Panc1 (cell line): ENCODE data around the gene IWS1. TPM values are rescaled to one million over a fixed set of nuclear protein-coding genes. Genes with fewer than 3 reads are reported as not detected.
A peak's percentile ranks its signal among the peaks of the same experiment; 100 is the strongest.
"Not testable (repeated sequence)": the region's sequence is repeated elsewhere in the genome, so short reads cannot be mapped to it uniquely, and the experiment has no call there.

ENCODE experiments used
- ATAC-seq: fragments of 200-7000 bp; cut with Tn5 transposase; 2 replicates; pipeline ENCODE4 v1.9.1; 2020; ENCODE audit warnings: mild to moderate bottlenecking, moderate library complexity
- BruUV-seq: library from RNA; stranded (reverse); fragments of 400-500 nt; replicated peaks from 2 replicates; lab custom pipeline; 2021; lab: Mats Ljungman, UMichigan
- CTCF ChIA-PET: fragments of 300-600 bp; sonication (Branson Sonifier 250); formaldehyde crosslinking; loops from one replicate; lab custom pipeline; 2022; ENCODE audit warnings: antibody characterized with exemption; lab: Charles Lee
- POLR2A ChIA-PET: fragments of 300-600 bp; sonication (Branson Sonifier 250); formaldehyde crosslinking; loops from one replicate; lab custom pipeline; 2022; ENCODE audit warnings: antibody characterized with exemption; lab: Charles Lee
- DNase-seq: peaks from one replicate; pipeline ENCODE4 v3.0.0-alpha.2; 2010; ENCODE audit warnings: low read depth, low spot score
- H3K27ac ChIP-seq: 2 replicates; pipeline ENCODE4 v1.5.1; 2011; ENCODE audit warnings: mild to moderate bottlenecking, low read length, inconsistent platforms
- H3K27me3 ChIP-seq: fragments of 200-500 bp; sonication (Bioruptor generic); 2 replicates; pipeline ENCODE4 v1.6.0; 2014; ENCODE audit warnings: low read length, inconsistent platforms; ENCODE audit not compliant: control insufficient read depth, insufficient read depth
- H3K36me3 ChIP-seq: fragments of 200-500 bp; sonication (Bioruptor generic); 2 replicates; pipeline ENCODE4 v1.5.1; 2014; ENCODE audit warnings: inconsistent platforms, mild to moderate bottlenecking, low read length, moderate library complexity; ENCODE audit not compliant: control insufficient read depth, insufficient read depth
- H3K4me1 ChIP-seq: 2 replicates; pipeline ENCODE4 v1.5.1; 2011; ENCODE audit warnings: inconsistent platforms, mild to moderate bottlenecking, low read length, moderate library complexity; ENCODE audit not compliant: control insufficient read depth, insufficient read depth
- H3K4me3 ChIP-seq, 2 experiments: 2 replicates each; pipeline ENCODE4 v1.5.1; 2011 to 2012; ENCODE audit warnings: low read depth in 2 of 2, low read length in 2 of 2, mild to moderate bottlenecking in 2 of 2, inconsistent platforms in 1 of 2, moderate library complexity in 1 of 2
- H3K9me3 ChIP-seq: fragments of 200-500 bp; sonication (Bioruptor generic); 2 replicates; pipeline ENCODE4 v1.5.1; 2014; ENCODE audit warnings: low read depth, mild to moderate bottlenecking, inconsistent platforms, low read length, moderate library complexity; ENCODE audit not compliant: control insufficient read depth, insufficient read depth
- CTCF ChIP-seq: fragments of 450-650 bp; IDR thresholded peaks from 2 replicates; pipeline ENCODE4 v1.5.1; 2017; ENCODE audit warnings: mild to moderate bottlenecking
- POLR2AphosphoS5 ChIP-seq: IDR thresholded peaks from 2 replicates; pipeline ENCODE4 v1.6.1; 2012; ENCODE audit warnings: mild to moderate bottlenecking, low read depth, low read length, moderate library complexity
- in situ Hi-C: cut with HindIII; loops from 2 replicates; pipeline ENCODE4 v1.10.0; 2016; ENCODE audit warnings: low sequenced_read_pairs, low pct_unique_long_range_greater_than_20kb
- intact Hi-C: fragments of 100-400 bp; cut with micrococcal nuclease; formaldehyde crosslinking; loops from one replicate; pipeline ENCODE4 v1.10.0; 2022; ENCODE audit not compliant: unreplicated experiment
- total RNA-seq: library from RNA; stranded (reverse); gene quantifications from one replicate; pipeline ENCODE4 v1.2.1, GENCODE V29; 2021; ENCODE audit not compliant: unreplicated experiment

The IWS1 gene
- total RNA-seq, 1 experiment from 2014 or later, result 48.6 TPM

GRCh38 chr2:127529416-127529815 lies 3.1 kb upstream of the IWS1 start:
- H3K4me3 ChIP-seq, H3K27ac ChIP-seq, ATAC-seq, intact Hi-C loops, DNase-seq, BruUV-seq, H3K27me3 ChIP-seq, H3K9me3 ChIP-seq, H3K36me3 ChIP-seq, POLR2A ChIA-PET, in situ Hi-C loops: not testable (repeated sequence)
- CTCF ChIA-PET, result interaction anchor here (0.7 to 1.7 kb wide), 3 partner anchors 13 to 753 kb away, joined by 3 to 5 read pairs (median 3); no protein-coding TSS in a partner anchor
- peaks cover 10% of the 10 kb centered on the region for H3K4me1 ChIP-seq

- Histone ChIP-seq H3K27ac (no peak overlapping the region), H3K27me3 (no peaks in the 10 kb centered on the region), H3K4me3 (no peak overlapping the region), H3K9me3 (no peaks in the 10 kb centered on the region), H3K36me3 (peaks cover 8% of the 10 kb centered on the region), H3K4me1 (peaks cover 20% of the 10 kb centered on the region)
- no peak for TF ChIP-seq POLR2AphosphoS5
- TF ChIP-seq CTCF, result peak; percentile 27; the same call in 1 of the 2 replicates
- CTCF ChIA-PET, result interaction anchor here (1.7 kb wide), 1 partner anchor 122 kb away, joined by 3 read pairs; no protein-coding TSS in a partner anchor
- ATAC-seq (no peak), DNase-seq (no peak)
- POLR2A ChIA-PET, result interaction anchor here (0.6 kb wide), 1 partner anchor 114 kb away, joined by 5 read pairs; no protein-coding TSS in a partner anchor
- in situ Hi-C loops, result no loop called here
- intact Hi-C loops, result no loop called here
- no TSS peak for BruUV-seq
Observed at GRCh38 chr2:127528487-127528886, 2.2 kb upstream of the IWS1 start.

- peak; percentile 22 for DNase-seq
- TF ChIP-seq CTCF (0 out of 2 replicates have a peak, but pooled peaks have one; percentile 29), POLR2AphosphoS5 (no peak)
- in situ Hi-C loops, result no loop called here
- CTCF ChIA-PET, result interaction anchor here (0.6 to 1.7 kb wide), 3 partner anchors 64 to 185 kb away, joined by 3 to 4 read pairs (median 3); no protein-coding TSS in a partner anchor
- Histone ChIP-seq H3K27ac (peak overlapping the region; percentile 97), H3K27me3 (no peaks in the 10 kb centered on the region), H3K9me3 (no peaks in the 10 kb centered on the region), H3K36me3 (peaks cover 13% of the 10 kb centered on the region), H3K4me1 (peaks cover 20% of the 10 kb centered on the region), H3K4me3 (peak overlapping the region; percentile 91 to 92)
- BruUV-seq, result no TSS peak
- ATAC-seq, result no peak
- POLR2A ChIA-PET, result interaction anchor here (0.6 to 0.9 kb wide), 2 partner anchors 17 to 64 kb away, joined by 3 to 4 read pairs; no protein-coding TSS in a partner anchor
- intact Hi-C loops, result no loop called here
Observed at GRCh38 chr2:127527001-127527804, 914 bp upstream of the IWS1 start.
